A549 treated with Mapracorat at 1 μM for 4 hours (cell line): ENCODE measurements around the gene IDE. TPM values are rescaled to one million over a fixed set of nuclear protein-coding genes. Genes with fewer than 3 reads are reported as not detected.

Experiments used
- total RNA-seq: library from RNA; stranded (reverse); fragments of 200-300 nt; extraction: Qiagen RNA extraction; gene quantifications from 5 replicates; pipeline ENCODE4 v1.2.3, GENCODE V29; 2022

IDE gene
- total RNA-seq, result 18.4 to 26.6 TPM (median 24.6 TPM) in 5 replicates

DNA sequence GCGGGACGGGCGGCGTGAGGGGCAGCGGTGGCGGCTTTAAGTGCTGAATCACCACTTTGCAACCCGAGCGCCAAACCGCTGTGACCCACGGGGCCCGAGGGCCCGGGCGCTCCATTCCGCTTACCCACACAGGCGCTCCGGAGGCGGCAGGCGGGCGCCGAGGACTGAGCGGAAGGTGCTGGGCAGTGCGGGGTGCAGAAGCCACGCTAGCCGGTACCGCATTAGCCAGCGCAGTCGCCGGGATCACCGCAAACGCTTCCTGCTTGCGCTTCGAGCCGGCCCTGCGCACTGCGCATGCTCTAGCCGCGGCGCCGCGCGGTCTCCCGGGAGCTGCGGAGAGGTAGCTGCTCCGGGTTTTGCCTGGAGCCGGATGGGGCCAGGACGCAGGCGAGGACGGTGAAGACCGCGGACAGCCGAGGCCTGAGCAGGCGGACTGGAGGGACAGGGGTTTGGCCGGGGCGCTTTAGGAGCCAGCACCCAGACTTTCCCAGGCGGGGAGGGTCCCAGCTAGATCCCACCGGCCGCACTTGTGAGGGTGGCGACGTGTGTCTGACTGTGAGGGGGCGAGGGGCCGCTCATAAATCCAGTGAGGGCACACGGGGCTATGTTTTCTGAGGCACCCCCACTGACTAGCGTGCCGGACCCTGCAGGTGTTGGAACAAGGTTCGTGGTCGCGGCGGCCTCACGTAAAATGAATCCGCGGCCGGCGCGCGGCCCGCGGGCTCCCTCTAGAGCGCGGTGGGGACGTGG, at the start of gene IDE:
IDE (minus strand) TSS at position 296 of the 750 bp plus-strand sequence; CDS start at position 222, 74 bp downstream.

DNA sequence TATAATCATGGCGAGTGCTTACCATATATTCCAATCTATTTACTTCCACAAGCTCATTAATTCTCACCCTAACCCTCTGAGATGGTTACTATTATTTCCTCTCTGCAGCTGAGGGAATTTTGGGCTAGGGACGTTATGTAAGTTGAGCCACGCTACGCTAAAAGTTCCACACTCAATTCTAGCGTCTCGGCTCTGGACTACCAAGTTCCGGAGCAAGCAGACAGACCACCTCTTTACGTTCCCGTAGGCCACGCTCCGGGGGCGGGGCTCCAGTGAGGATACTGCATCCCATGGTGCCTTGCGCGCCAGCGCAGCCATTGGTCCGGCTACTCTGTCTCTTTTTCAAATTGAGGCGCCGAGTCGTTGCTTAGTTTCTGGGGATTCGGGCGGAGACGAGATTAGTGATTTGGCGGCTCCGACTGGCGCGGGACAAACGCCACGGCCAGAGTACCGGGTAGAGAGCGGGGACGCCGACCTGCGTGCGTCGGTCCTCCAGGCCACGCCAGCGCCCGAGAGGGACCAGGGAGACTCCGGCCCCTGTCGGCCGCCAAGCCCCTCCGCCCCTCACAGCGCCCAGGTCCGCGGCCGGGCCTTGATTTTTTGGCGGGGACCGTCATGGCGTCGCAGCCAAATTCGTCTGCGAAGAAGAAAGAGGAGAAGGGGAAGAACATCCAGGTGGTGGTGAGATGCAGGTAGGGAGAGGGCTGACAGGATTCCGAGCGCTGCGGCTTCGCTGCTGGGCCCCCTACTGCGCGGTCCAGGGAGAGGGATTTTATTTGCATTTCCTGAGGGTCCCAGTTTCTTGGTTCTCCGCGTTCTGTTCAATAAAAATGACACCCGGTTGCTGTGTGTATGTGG, 19.1 kb upstream of the IDE start, which contains the start of gene KIF11:
KIF11 (plus strand) TSS at position 370 of the 858 bp plus-strand sequence; CDS start at position 616, 246 bp downstream.

Other genes starting within 250 kb of the IDE start
- gene KIF11, start 19.0 kb upstream of the IDE start, total RNA-seq, result 30.2 to 37.4 TPM (median 35.0 TPM) in 5 replicates
- gene HHEX, start 115.9 kb upstream of the IDE start, total RNA-seq, result 12.0 to 13.6 TPM (median 12.8 TPM) in 5 replicates